HFFc6 (cell line): ENCODE results near the gene ZNF552. TPM values are rescaled to one million over a fixed set of nuclear protein-coding genes. Genes with fewer than 3 reads are reported as not detected.
"Not testable (repeated sequence)": the region's sequence is repeated elsewhere in the genome, so short reads cannot be mapped to it uniquely, and the experiment has no call there.

Experiments
- DNase-seq: peaks from one replicate; pipeline ENCODE4 v3.0.0-alpha.2; 2018
- H3K27ac Mint-ChIP-seq: 2 replicates; pipeline ENCODE4 v1.8.0; 2020; ENCODE audit warnings: mild to moderate bottlenecking, mixed read lengths
- H3K27me3 Mint-ChIP-seq: 2 replicates; pipeline ENCODE4 v1.8.0; 2021; ENCODE audit warnings: mild to moderate bottlenecking, moderate library complexity, mixed read lengths; ENCODE audit not compliant: insufficient read depth
- H3K36me3 Mint-ChIP-seq: 2 replicates; pipeline ENCODE4 v1.8.0; 2021; ENCODE audit warnings: low read depth, mixed read lengths
- H3K4me1 Mint-ChIP-seq: 2 replicates; pipeline ENCODE4 v1.8.0; 2020; ENCODE audit warnings: low read depth, mixed read lengths
- H3K4me3 Mint-ChIP-seq: 2 replicates; pipeline ENCODE4 v1.8.0; 2020; ENCODE audit warnings: mild to moderate bottlenecking, moderate library complexity, mixed read lengths
- H3K9me3 Mint-ChIP-seq: 2 replicates; pipeline ENCODE4 v1.8.0; 2020; ENCODE audit warnings: mild to moderate bottlenecking, mixed read lengths
- long read RNA-seq: library from polyadenylated mRNA; unstranded; transcript quantifications from one replicate; pipeline ENCODE4 v2.0.0, GENCODE V29; 2019
- total RNA-seq, 6 experiments: library from RNA; stranded (reverse); fragmentation: NEBNext Ultra II Directional; extraction: Animal tissue kit (Norgen Biotek cat#: 25700); gene quantifications; 2 replicates in 1 of 6; 3 replicates in 5 of 6; pipeline ENCODE4 v1.2.3, GENCODE V29; 2021
- TF ChIP-seq, protein P1 (sequence below): fragments of 200-600 bp; sonication (generic); IDR thresholded peaks from 2 replicates; pipeline ENCODE4 v1.5.0; 2021; ENCODE audit warnings: antibody characterized with exemption, mild to moderate bottlenecking

Gene ZNF552
- 1 to 10 TPM; 2.7 to 3.8 (median 3.0) TPM for total RNA-seq
- long read RNA-seq, partial matches to known transcripts = 0 of 1 reads
- long read RNA-seq, other reads (novel, unspliced or antisense) = 0 of 1 reads

DNA sequence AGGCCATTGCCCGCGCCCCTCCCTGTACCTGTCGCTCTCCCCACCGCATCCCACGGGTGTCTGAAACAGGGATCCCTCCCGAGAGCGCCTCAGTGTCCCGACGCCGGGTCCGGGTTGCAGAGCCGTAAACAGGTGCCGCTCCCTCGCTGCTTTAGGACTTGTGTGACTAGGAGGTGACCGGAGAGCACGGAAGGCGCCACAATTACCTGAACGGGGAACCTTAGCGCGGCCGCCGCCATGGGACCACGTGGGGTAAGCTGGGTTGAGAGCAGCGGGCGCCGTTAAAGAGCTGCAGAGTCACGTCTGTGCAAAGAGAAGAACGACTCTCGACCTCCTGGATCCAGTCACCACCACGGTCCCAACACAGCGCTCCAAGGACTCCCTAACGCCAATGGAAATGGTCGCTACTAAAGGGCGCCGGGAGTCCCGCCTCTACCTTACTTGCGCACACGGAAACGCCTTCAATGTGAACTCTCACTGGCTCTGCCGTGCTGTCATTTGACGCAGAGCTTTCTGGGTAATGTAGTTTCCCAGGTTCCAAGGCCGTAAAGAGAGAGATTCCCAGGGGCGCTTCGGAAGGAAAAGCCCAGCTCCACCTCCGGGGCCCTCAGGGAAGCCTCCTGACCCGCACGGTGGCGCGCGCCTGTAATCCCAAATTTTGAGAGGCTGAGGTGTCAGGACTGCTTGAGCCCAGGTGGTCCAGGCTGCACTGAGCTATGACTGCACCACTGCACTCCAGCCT is at the start of gene ZNF552:
ZNF552 (minus strand) TSS at position 409 of the 742 bp plus-strand sequence; CDS start at position 239, 170 bp downstream.
- DNase-seq = peak; percentile 86
- Mint-ChIP-seq H3K4me1 (peaks cover 28% of the 10 kb centered on the region), H3K27me3 (peaks cover 4% of the 10 kb centered on the region; the same call in 1 of the 2 replicates), H3K4me3 (peak within 1 kb of the TSS; percentile 97), H3K27ac (peak within 1 kb of the TSS; percentile 82), H3K9me3 (no peaks in the 10 kb centered on the region), H3K36me3 (peaks cover 14% of the 10 kb centered on the region)
- TF ChIP-seq, protein P1, sequence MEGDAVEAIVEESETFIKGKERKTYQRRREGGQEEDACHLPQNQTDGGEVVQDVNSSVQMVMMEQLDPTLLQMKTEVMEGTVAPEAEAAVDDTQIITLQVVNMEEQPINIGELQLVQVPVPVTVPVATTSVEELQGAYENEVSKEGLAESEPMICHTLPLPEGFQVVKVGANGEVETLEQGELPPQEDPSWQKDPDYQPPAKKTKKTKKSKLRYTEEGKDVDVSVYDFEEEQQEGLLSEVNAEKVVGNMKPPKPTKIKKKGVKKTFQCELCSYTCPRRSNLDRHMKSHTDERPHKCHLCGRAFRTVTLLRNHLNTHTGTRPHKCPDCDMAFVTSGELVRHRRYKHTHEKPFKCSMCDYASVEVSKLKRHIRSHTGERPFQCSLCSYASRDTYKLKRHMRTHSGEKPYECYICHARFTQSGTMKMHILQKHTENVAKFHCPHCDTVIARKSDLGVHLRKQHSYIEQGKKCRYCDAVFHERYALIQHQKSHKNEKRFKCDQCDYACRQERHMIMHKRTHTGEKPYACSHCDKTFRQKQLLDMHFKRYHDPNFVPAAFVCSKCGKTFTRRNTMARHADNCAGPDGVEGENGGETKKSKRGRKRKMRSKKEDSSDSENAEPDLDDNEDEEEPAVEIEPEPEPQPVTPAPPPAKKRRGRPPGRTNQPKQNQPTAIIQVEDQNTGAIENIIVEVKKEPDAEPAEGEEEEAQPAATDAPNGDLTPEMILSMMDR = 0 out of 2 replicates have a peak, but pooled peaks have one; percentile 12

DNA sequence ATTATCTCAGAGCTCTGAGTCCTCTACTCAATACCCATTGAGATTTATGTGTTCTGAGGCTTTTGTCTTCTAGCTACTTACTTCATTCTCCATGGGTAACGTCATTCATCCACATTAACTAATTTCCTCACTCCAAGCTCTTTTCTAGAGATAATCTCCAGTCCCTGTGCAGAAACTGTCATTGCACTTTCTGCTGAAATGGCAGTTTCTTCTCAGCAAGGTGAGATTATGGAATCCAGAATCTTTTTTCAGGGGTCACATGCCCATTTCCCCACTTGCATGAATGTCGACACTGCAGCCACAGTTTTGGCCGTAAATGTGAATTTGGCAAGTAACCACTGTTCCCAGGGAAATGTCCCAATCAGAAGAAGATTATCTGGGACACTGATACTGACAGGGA is 47.6 kb upstream of the ZNF552 start:
- not testable (repeated sequence) for H3K27me3 Mint-ChIP-seq, H3K27ac Mint-ChIP-seq, DNase-seq, H3K4me3 Mint-ChIP-seq, H3K4me1 Mint-ChIP-seq
- peaks cover 91% of the 10 kb centered on the region for H3K36me3 Mint-ChIP-seq
- H3K9me3 Mint-ChIP-seq = peaks cover 69% of the 10 kb centered on the region

- H3K9me3 Mint-ChIP-seq = peaks cover 16% of the 10 kb centered on the region
- peaks cover 21% of the 10 kb centered on the region for H3K4me1 Mint-ChIP-seq
- H3K4me3 Mint-ChIP-seq, H3K27ac Mint-ChIP-seq, DNase-seq: not testable (repeated sequence)
- H3K27me3 Mint-ChIP-seq = peaks cover 11% of the 10 kb centered on the region
- H3K36me3 Mint-ChIP-seq = peaks cover 76% of the 10 kb centered on the region
Observed at GRCh38 chr19:57854117-57854516, 39.4 kb upstream of the ZNF552 start.

- DNase-seq, H3K27ac Mint-ChIP-seq, H3K27me3 Mint-ChIP-seq: not testable (repeated sequence)
- H3K4me1 Mint-ChIP-seq = peaks cover 21% of the 10 kb centered on the region
- H3K36me3 Mint-ChIP-seq = peaks cover 59% of the 10 kb centered on the region
- H3K4me3 Mint-ChIP-seq = peak overlapping the region; percentile 100
- H3K9me3 Mint-ChIP-seq = peaks cover 10% of the 10 kb centered on the region
Observed at GRCh38 chr19:57851812-57852603, 37.3 kb upstream of the ZNF552 start.

- Mint-ChIP-seq H3K27me3 (peaks cover 8% of the 10 kb centered on the region), H3K4me1 (peaks cover 21% of the 10 kb centered on the region), H3K4me3 (peak overlapping the region; percentile 100), H3K9me3 (peaks cover 10% of the 10 kb centered on the region), H3K27ac (peak overlapping the region; percentile 89), H3K36me3 (peaks cover 50% of the 10 kb centered on the region)
- peak; percentile 42 for DNase-seq
- TF ChIP-seq, protein P1 = no peak
Observed at GRCh38 chr19:57850553-57851017, 35.9 kb upstream of the ZNF552 start.

DNA sequence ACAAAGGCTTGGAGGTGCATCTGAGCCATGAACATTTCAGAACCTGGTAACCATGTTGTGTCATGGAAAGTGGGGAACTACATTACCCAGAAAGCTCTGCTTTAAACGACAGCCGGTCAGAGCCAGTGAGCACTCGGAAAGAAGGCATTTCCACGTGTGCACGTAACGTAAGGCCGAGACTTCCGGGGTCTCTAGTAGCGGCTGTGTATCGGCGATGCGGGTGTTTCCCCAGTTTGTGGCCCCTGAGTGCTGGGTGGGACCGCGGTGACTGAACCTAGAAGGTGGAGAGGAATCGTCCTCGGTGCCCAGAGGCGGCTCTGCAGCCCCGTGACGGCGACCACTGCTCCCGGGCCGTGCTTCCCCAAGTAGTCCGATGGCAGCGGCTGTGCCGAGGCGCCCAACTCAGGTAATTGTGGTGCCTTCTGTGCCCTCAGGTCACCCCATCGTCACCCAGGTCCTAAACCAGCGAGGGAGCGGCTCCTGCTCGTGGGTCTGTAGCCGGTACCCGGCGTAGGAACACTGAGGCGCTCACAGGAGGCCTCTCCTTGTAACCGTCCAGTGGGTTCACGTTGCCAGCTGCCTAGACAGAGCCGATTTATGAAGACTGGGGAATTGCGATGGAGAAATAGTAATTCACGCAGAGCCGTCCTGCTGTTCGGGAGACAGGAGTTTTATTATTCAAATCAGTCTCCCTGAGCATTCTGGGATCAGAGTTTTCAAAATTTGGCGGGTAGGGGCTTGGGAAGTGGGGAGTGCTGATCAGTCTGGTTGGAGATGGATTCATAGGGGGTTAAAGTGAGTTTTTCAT is 35.2 kb upstream of the ZNF552 start, which contains the start of gene ZNF587:
ZNF587 (plus strand) TSS at position 194 of the 808 bp plus-strand sequence; CDS start at position 374, 180 bp downstream.
- H3K27me3 Mint-ChIP-seq = not testable (repeated sequence)
- peaks cover 10% of the 10 kb centered on the region for H3K9me3 Mint-ChIP-seq
- H3K36me3 Mint-ChIP-seq = peaks cover 48% of the 10 kb centered on the region
- peak within 1 kb of the TSS; percentile 100 for H3K4me3 Mint-ChIP-seq
- H3K4me1 Mint-ChIP-seq = peaks cover 21% of the 10 kb centered on the region
- peak within 1 kb of the TSS; percentile 89 for H3K27ac Mint-ChIP-seq
- DNase-seq = peak; percentile 75

DNA sequence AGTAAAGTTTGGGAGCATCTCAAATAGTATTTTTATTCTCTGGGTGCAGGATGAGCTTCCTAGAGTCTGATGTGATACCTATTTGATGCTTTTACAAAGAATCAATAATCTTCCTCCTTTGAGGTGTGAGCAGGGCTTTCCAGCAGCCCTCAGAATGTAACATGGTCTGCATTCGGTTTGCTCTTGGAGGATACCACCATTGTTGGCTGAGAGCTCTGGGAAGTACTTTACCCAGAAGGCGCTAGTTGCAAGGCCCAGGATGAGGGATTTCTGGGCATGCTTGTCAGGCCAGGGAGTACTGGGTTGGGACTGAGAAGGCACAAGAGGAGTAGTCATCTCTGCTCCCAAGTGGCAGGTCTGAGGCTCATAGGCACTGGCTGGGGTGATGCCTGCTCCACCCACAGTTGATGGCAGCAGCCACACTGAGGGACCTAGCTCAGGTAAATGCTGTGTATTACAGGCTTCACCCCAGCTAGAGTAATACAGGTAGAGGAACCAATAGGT is 34.5 kb upstream of the ZNF552 start:
- Mint-ChIP-seq H3K9me3 (peaks cover 10% of the 10 kb centered on the region), H3K36me3 (peaks cover 44% of the 10 kb centered on the region), H3K4me1 (peaks cover 21% of the 10 kb centered on the region), H3K4me3 (peak overlapping the region; percentile 100)
- not testable (repeated sequence) for H3K27ac Mint-ChIP-seq, H3K27me3 Mint-ChIP-seq, DNase-seq

- H3K9me3 Mint-ChIP-seq, H3K27me3 Mint-ChIP-seq, DNase-seq, H3K27ac Mint-ChIP-seq, H3K4me3 Mint-ChIP-seq: not testable (repeated sequence)
- Mint-ChIP-seq H3K4me1 (peaks cover 17% of the 10 kb centered on the region), H3K36me3 (peaks cover 38% of the 10 kb centered on the region)
Observed at GRCh38 chr19:57847164-57847563, 32.5 kb upstream of the ZNF552 start.
